Measurements from ENCODE around the gene BAHCC1.

Gene BAHCC1

GRCh38 chr17:81395600-81396277, 482 bp downstream of the BAHCC1 start:
- peaks cover 5% of the 10 kb centered on the region; the same call in 1 of the 2 replicates for H3K79me2 ChIP-seq (ENCODE audit: control insufficient read depth, low read length)
- peak overlapping the region; percentile 76 for H3K4me2 ChIP-seq (ENCODE audit: low read length)
- TF ChIP-seq CTCF (IDR thresholded peaks at IDR 0.05; ENCODE audit: low read depth, low read length, poor library complexity, severe bottlenecking), result no peak
- H3K36me3 ChIP-seq (ENCODE audit: control insufficient read depth, low read length), result no peaks in the 10 kb centered on the region
- H3K4me1 ChIP-seq (ENCODE audit: control insufficient read depth, low read length), result peaks cover 30% of the 10 kb centered on the region
- no peak overlapping the region for H3K4me3 ChIP-seq (ENCODE audit: low read length)
- H3K27ac ChIP-seq (ENCODE audit: low read depth, low read length), result no peak overlapping the region
- H3K9me2 ChIP-seq (replicated peaks; ENCODE audit: control insufficient read depth, low read length), result no peaks in the 10 kb centered on the region
- peaks cover 5% of the 10 kb centered on the region; the same call in 1 of the 2 replicates for H3F3A ChIP-seq (ENCODE audit: control insufficient read depth, insufficient read depth)
- H4K20me1 ChIP-seq (ENCODE audit: control insufficient read depth, insufficient read depth, low read depth, low read length), result no peaks in the 10 kb centered on the region
- peaks cover 15% of the 10 kb centered on the region for H3K27me3 ChIP-seq (ENCODE audit: control insufficient read depth, low read length)
- H3K9me3 ChIP-seq (ENCODE audit: control insufficient read depth, insufficient read depth, low read length), result no peaks in the 10 kb centered on the region

- Histone ChIP-seq H3K4me3 (ENCODE audit: low read length) (no peak overlapping the region), H3K9me3 (ENCODE audit: control insufficient read depth, insufficient read depth, low read length) (no peaks in the 10 kb centered on the region), H3K79me2 (ENCODE audit: control insufficient read depth, low read length) (peaks cover 5% of the 10 kb centered on the region; the same call in 1 of the 2 replicates), H3K36me3 (ENCODE audit: control insufficient read depth, low read length) (no peaks in the 10 kb centered on the region), H3K27ac (ENCODE audit: low read depth, low read length) (no peak overlapping the region), H3K27me3 (ENCODE audit: control insufficient read depth, low read length) (peaks cover 15% of the 10 kb centered on the region), H4K20me1 (ENCODE audit: control insufficient read depth, insufficient read depth, low read depth, low read length) (no peaks in the 10 kb centered on the region), H3F3A (ENCODE audit: control insufficient read depth, insufficient read depth) (peaks cover 5% of the 10 kb centered on the region; the same call in 1 of the 2 replicates), H3K4me2 (ENCODE audit: low read length) (no peak overlapping the region), H3K4me1 (ENCODE audit: control insufficient read depth, low read length) (peaks cover 30% of the 10 kb centered on the region), H3K9me2 (replicated peaks; ENCODE audit: control insufficient read depth, low read length) (no peaks in the 10 kb centered on the region)
- TF ChIP-seq CTCF (IDR thresholded peaks at IDR 0.05; ENCODE audit: low read depth, low read length, poor library complexity, severe bottlenecking) (no peak), EZH2phosphoT487 (IDR thresholded peaks at IDR 0.05; ENCODE audit: borderline replicate concordance, low read length) (no peak)
Measured at GRCh38 chr17:81396278-81396721, 1.0 kb downstream of the BAHCC1 start.

- Histone ChIP-seq H3K9me2 (replicated peaks; ENCODE audit: control insufficient read depth, low read length) (no peaks in the 10 kb centered on the region), H3K36me3 (ENCODE audit: control insufficient read depth, low read length) (no peaks in the 10 kb centered on the region), H3K4me3 (ENCODE audit: low read length) (no peak overlapping the region), H3F3A (ENCODE audit: control insufficient read depth, insufficient read depth) (peaks cover 5% of the 10 kb centered on the region; the same call in 1 of the 2 replicates), H3K27ac (ENCODE audit: low read depth, low read length) (no peak overlapping the region), H3K4me2 (ENCODE audit: low read length) (no peak overlapping the region), H3K27me3 (ENCODE audit: control insufficient read depth, low read length) (peaks cover 15% of the 10 kb centered on the region), H3K4me1 (ENCODE audit: control insufficient read depth, low read length) (peaks cover 34% of the 10 kb centered on the region), H3K9me3 (ENCODE audit: control insufficient read depth, insufficient read depth, low read length) (no peaks in the 10 kb centered on the region), H3K79me2 (ENCODE audit: control insufficient read depth, low read length) (peaks cover 5% of the 10 kb centered on the region; the same call in 1 of the 2 replicates), H4K20me1 (ENCODE audit: control insufficient read depth, insufficient read depth, low read depth, low read length) (no peaks in the 10 kb centered on the region)
- TF ChIP-seq EZH2phosphoT487 (IDR thresholded peaks at IDR 0.05; ENCODE audit: borderline replicate concordance, low read length) (no peak), CTCF (IDR thresholded peaks at IDR 0.05; ENCODE audit: low read depth, low read length, poor library complexity, severe bottlenecking) (no peak)
Measured at GRCh38 chr17:81396722-81397313, 1.6 kb downstream of the BAHCC1 start.
